ENCODE results near the gene CASTOR1. TPM values are rescaled to one million over a fixed set of nuclear protein-coding genes. Genes with fewer than 3 reads are reported as not detected.
A peak's percentile ranks its signal among the peaks of the same experiment; 100 is the strongest.

The CASTOR1 gene
- total RNA-seq, 1 donor from 2014 or later: 2.4 TPM

- no peak overlapping the region for H3K4me3 ChIP-seq (ENCODE audit: low read depth, low read length)
- TF ChIP-seq CTCF (IDR thresholded peaks at IDR 0.05; ENCODE audit: insufficient read depth, low read length, severe bottlenecking): no peak
- peaks cover 2% of the 10 kb centered on the region for H3K36me3 ChIP-seq (ENCODE audit: control insufficient read depth, insufficient read depth, low read length)
- DNase-seq (ENCODE audit: low read depth) (no peak), FAIRE-seq (no peak)
- no peaks in the 10 kb centered on the region for H3K27me3 ChIP-seq (ENCODE audit: control insufficient read depth, insufficient read depth, low read length)
Measured at GRCh38 chr22:30317778-30318177, 28.5 kb upstream of the CASTOR1 start.

- Histone ChIP-seq H3K27me3 (ENCODE audit: control insufficient read depth, insufficient read depth, low read length) (no peaks in the 10 kb centered on the region), H3K36me3 (ENCODE audit: control insufficient read depth, insufficient read depth, low read length) (peaks cover 1% of the 10 kb centered on the region), H3K4me3 (ENCODE audit: low read depth, low read length) (no peak overlapping the region)
- DNase-seq (ENCODE audit: low read depth) (no peak), FAIRE-seq (no peak)
- TF ChIP-seq CTCF (IDR thresholded peaks at IDR 0.05; ENCODE audit: insufficient read depth, low read length, severe bottlenecking): no peak
Measured at GRCh38 chr22:30315962-30316576, 26.8 kb upstream of the CASTOR1 start.

- peak; percentile 62 for DNase-seq (ENCODE audit: low read depth)
- H3K27me3 ChIP-seq (ENCODE audit: control insufficient read depth, insufficient read depth, low read length): no peaks in the 10 kb centered on the region
- no peaks in the 10 kb centered on the region for H3K36me3 ChIP-seq (ENCODE audit: control insufficient read depth, insufficient read depth, low read length)
- H3K4me3 ChIP-seq (ENCODE audit: low read depth, low read length): no peak overlapping the region
- TF ChIP-seq CTCF (IDR thresholded peaks at IDR 0.05; ENCODE audit: insufficient read depth, low read length, severe bottlenecking): no peak
- FAIRE-seq: no peak
Measured at GRCh38 chr22:30314915-30315314, 25.6 kb upstream of the CASTOR1 start.

GRCh38 chr22:30313527-30314363, 24.4 kb upstream of the CASTOR1 start:
- Histone ChIP-seq H3K4me3 (ENCODE audit: low read depth, low read length) (no peak overlapping the region), H3K36me3 (ENCODE audit: control insufficient read depth, insufficient read depth, low read length) (no peaks in the 10 kb centered on the region), H3K27me3 (ENCODE audit: control insufficient read depth, insufficient read depth, low read length) (no peaks in the 10 kb centered on the region)
- no peak for FAIRE-seq
- TF ChIP-seq CTCF (IDR thresholded peaks at IDR 0.05; ENCODE audit: insufficient read depth, low read length, severe bottlenecking): no peak
- DNase-seq (ENCODE audit: low read depth): peak; percentile 50

GRCh38 chr22:30312053-30312452, 22.7 kb upstream of the CASTOR1 start:
- Histone ChIP-seq H3K36me3 (ENCODE audit: control insufficient read depth, insufficient read depth, low read length) (no peaks in the 10 kb centered on the region), H3K27me3 (ENCODE audit: control insufficient read depth, insufficient read depth, low read length) (no peaks in the 10 kb centered on the region), H3K4me3 (ENCODE audit: low read depth, low read length) (no peak overlapping the region)
- TF ChIP-seq CTCF (IDR thresholded peaks at IDR 0.05; ENCODE audit: insufficient read depth, low read length, severe bottlenecking): no peak
- DNase-seq (ENCODE audit: low read depth): peak; percentile 97
- no peak for FAIRE-seq

Measured in bronchial epithelial cell (primary cell).